Measurements from ENCODE around the gene GYG2. TPM values are rescaled to one million over a fixed set of nuclear protein-coding genes. Genes with fewer than 3 reads are reported as not detected.

Gene GYG2
- total and polyA plus RNA-seq, 2 of the 13 experiments (the other 11 are each of a cell fraction or from before 2014, with no cell fraction given): 20.0 to 24.3 TPM

DNA sequence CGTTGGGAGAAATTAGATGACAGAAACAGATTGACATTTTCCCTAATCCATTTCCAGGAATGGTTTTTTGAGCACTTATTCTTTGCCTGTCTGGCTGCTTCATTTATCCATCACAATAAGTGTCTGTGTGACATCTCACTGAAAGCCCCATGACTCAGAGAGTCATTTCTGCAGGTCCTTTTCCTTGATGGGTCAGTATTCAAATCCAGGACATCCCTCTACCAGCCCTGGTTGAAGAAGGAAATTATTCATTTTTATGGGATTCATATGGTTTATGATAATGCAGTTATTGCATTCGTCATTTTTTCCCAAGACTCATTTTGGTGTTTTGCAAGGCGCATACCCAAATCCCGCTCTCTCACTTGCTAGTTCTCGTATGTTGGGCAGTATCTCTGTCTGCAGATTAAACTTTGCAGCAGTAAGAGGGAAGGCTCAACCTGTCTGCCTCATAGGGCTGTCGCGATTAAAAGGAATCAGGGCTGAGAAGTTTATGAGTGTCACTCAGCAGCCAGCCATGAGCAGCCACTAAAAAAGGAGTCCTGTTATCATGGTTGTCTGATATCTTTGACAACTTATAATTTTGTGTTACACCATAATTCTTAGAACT lies 44.0 kb downstream of the GYG2 start:
- H3K36me3 ChIP-seq (replicated peaks in 1 of 2; ENCODE audit: control insufficient read depth in 1 of 2, insufficient read depth in 2 of 2, low read length in 2 of 2): no peaks in the 10 kb centered on the region
- ChIA-PET CTCF (ENCODE audit: low intra/inter-chr PET ratio, low total read pairs) (no interaction called here), POLR2A (no interaction called here)
- no peaks in the 10 kb centered on the region for H3K9me3 ChIP-seq (ENCODE audit: low read length)
- BruUV-seq (replicated peaks): no TSS peak
- H3K27ac ChIP-seq (ENCODE audit: extremely low read length, insufficient read depth, low read length): no peak overlapping the region
- 98% methylated on average over 7 of the region's 7 CpGs for WGBS (ENCODE audit: low lambda C conversion rate)
- no peak overlapping the region for H3K4me2 ChIP-seq (ENCODE audit: low read depth, low read length)
- DNase-seq (ENCODE audit: low spot score): no peak
- no peak overlapping the region for H3K4me3 ChIP-seq (replicated peaks in 1 of 3; ENCODE audit: insufficient read depth in 1 of 3, low read depth in 2 of 3, low read length in 3 of 3)
- H3K4me1 ChIP-seq (ENCODE audit: insufficient read depth, low read length): no peaks in the 10 kb centered on the region
- H3K9ac ChIP-seq (ENCODE audit: insufficient read depth, low read depth, low read length): no peak overlapping the region
- H3K27me3 ChIP-seq (ENCODE audit: control insufficient read depth in 1 of 2, insufficient read depth in 2 of 2, low read length in 2 of 2): no peaks in the 10 kb centered on the region
- intact Hi-C loops (cut with micrococcal nuclease; ENCODE audit: unreplicated experiment): no loop called here
- FAIRE-seq: no peak
- in situ Hi-C loops (cut with HindIII; ENCODE audit: extremely low pct_ligation_motif_present, low pct_unique_long_range_greater_than_20kb): no loop called here
- H2AFZ ChIP-seq (ENCODE audit: low read length): no peak overlapping the region
- H3K79me2 ChIP-seq (ENCODE audit: insufficient read depth, low read length): no peaks in the 10 kb centered on the region
- TF ChIP-seq TAF15 (IDR thresholded peaks at IDR 0.05; ENCODE audit: low read depth, low read length, poor library complexity, severe bottlenecking) (no peak), NFIC (IDR thresholded peaks at IDR 0.05; ENCODE audit: low read length) (no peak), HOXA5 (CRISPR knock-in tag; IDR thresholded peaks at IDR 0.05) (no peak), FOXJ3 (CRISPR knock-in tag; IDR thresholded peaks at IDR 0.05; ENCODE audit: borderline replicate concordance) (no peak), RFX5 (IDR thresholded peaks at IDR 0.05; ENCODE audit: low read depth, low read length) (no peak)
- ATAC-seq: no peak
- H4K20me1 ChIP-seq (ENCODE audit: insufficient read depth, low read length): no peaks in the 10 kb centered on the region

GRCh38 chrX:2874222-2875135 lies 45.7 kb downstream of the GYG2 start:
- Histone ChIP-seq H3K27me3 (ENCODE audit: control insufficient read depth in 1 of 2, insufficient read depth in 2 of 2, low read length in 2 of 2) (no peaks in the 10 kb centered on the region), H3K27ac (ENCODE audit: extremely low read length, insufficient read depth, low read length) (no peak overlapping the region), H3K9me3 (ENCODE audit: low read length) (no peaks in the 10 kb centered on the region), H3K36me3 (replicated peaks in 1 of 2; ENCODE audit: control insufficient read depth in 1 of 2, insufficient read depth in 2 of 2, low read length in 2 of 2) (no peaks in the 10 kb centered on the region), H4K20me1 (ENCODE audit: insufficient read depth, low read length) (no peaks in the 10 kb centered on the region), H3K79me2 (ENCODE audit: insufficient read depth, low read length) (no peaks in the 10 kb centered on the region), H3K4me3 (replicated peaks in 1 of 3; ENCODE audit: insufficient read depth in 1 of 3, low read depth in 2 of 3, low read length in 3 of 3) (no peak overlapping the region), H3K4me2 (ENCODE audit: low read depth, low read length) (no peak overlapping the region), H3K9ac (ENCODE audit: insufficient read depth, low read depth, low read length) (no peak overlapping the region), H3K4me1 (ENCODE audit: insufficient read depth, low read length) (no peaks in the 10 kb centered on the region), H2AFZ (ENCODE audit: low read length) (no peak overlapping the region)
- WGBS (ENCODE audit: low lambda C conversion rate): 98% methylated on average over 5 of the region's 5 CpGs
- ChIA-PET CTCF (ENCODE audit: low intra/inter-chr PET ratio, low total read pairs) (no interaction called here), POLR2A (no interaction called here)
- intact Hi-C loops (cut with micrococcal nuclease; ENCODE audit: unreplicated experiment) (loop anchor here (5.0 kb wide), 1 partner anchor 763 kb away; no protein-coding TSS in a partner anchor), in situ Hi-C loops (cut with HindIII; ENCODE audit: extremely low pct_ligation_motif_present, low pct_unique_long_range_greater_than_20kb) (no loop called here)
- BruUV-seq (replicated peaks): no TSS peak
- no peak for ATAC-seq
- DNase-seq (ENCODE audit: low spot score): no peak
- FAIRE-seq: no peak
- TF ChIP-seq DMAP1 (CRISPR knock-in tag; IDR thresholded peaks at IDR 0.05) (no peak), RXRA (CRISPR knock-in tag; IDR thresholded peaks at IDR 0.05) (no peak), SNAPC2 (CRISPR knock-in tag; IDR thresholded peaks at IDR 0.05) (no peak), ZNF724P (CRISPR knock-in tag; IDR thresholded peaks at IDR 0.05; ENCODE audit: borderline replicate concordance) (no peak), SETDB1 (CRISPR knock-in tag; IDR thresholded peaks at IDR 0.05; ENCODE audit: borderline replicate concordance) (no peak), ZNF124 (CRISPR knock-in tag; IDR thresholded peaks at IDR 0.05) (no peak), ZNF12 (CRISPR knock-in tag; IDR thresholded peaks at IDR 0.05) (no peak; the same call in 1 of the 2 replicates), ZNF343 (CRISPR knock-in tag; IDR thresholded peaks at IDR 0.05) (no peak), ZSCAN21 (CRISPR knock-in tag; IDR thresholded peaks at IDR 0.05; ENCODE audit: borderline replicate concordance) (no peak)
